HG02884 (cell line): ENCODE results near the gene PHKG2.
A peak's percentile ranks its signal among the peaks of the same experiment; 100 is the strongest.
"Not testable (repeated sequence)": the region's sequence is repeated elsewhere in the genome, so short reads cannot be mapped to it uniquely, and the experiment has no call there.

Experiments
- ATAC-seq: cut with Tn5 transposase; IDR thresholded peaks from one replicate; pipeline ENCODE4 v1.9.1; 2021; ENCODE audit warnings: mild to moderate bottlenecking, moderate library complexity; ENCODE audit not compliant: unreplicated experiment

PHKG2 gene, protein sequence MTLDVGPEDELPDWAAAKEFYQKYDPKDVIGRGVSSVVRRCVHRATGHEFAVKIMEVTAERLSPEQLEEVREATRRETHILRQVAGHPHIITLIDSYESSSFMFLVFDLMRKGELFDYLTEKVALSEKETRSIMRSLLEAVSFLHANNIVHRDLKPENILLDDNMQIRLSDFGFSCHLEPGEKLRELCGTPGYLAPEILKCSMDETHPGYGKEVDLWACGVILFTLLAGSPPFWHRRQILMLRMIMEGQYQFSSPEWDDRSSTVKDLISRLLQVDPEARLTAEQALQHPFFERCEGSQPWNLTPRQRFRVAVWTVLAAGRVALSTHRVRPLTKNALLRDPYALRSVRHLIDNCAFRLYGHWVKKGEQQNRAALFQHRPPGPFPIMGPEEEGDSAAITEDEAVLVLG

DNA sequence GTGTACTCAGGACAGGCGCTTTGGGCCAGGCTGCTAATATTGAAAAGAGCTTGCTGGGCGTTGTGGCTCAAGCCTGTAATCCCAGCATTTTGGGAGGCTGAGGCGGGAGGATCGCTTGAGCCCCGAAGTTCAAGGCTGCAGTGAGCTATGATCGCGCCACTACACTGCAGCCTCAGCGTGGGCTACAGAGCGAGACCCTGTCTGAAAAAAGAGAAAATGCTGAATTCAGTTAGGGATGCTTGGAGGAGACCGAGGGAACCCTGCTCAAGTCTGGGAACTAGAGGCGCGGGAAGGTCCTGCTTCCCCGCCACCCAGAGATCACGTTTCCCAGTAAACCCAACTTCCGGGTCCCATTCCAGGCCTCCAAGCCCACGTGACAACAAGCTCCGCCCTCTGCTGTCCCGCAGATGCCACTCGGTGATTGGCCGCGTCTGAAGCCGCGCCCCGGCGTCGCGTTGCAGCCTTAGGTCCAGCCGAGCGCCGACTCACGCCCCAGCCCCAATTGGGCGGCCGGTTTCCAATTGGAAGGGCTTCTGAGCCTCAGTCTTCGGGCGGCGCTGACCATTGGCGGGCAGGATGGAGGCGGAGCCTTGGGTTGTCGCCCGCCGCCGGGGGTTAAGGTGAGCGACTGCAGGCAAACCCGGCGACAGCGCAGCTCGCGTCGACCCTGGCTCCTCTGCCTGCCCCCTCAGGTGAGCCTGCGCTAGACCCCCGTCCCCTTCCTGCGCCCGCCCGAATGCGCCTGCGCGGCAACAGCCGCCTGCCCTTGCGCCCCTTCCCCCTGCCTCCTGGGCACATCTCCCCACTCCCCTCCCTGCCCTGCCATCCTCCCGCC is at the start of gene PHKG2:
TSS of gene PHKG2 (plus strand) at position 627 of the 835 bp plus-strand sequence. CDS start 396 bp downstream, outside the sequence.
- peak; percentile 90 for ATAC-seq

DNA sequence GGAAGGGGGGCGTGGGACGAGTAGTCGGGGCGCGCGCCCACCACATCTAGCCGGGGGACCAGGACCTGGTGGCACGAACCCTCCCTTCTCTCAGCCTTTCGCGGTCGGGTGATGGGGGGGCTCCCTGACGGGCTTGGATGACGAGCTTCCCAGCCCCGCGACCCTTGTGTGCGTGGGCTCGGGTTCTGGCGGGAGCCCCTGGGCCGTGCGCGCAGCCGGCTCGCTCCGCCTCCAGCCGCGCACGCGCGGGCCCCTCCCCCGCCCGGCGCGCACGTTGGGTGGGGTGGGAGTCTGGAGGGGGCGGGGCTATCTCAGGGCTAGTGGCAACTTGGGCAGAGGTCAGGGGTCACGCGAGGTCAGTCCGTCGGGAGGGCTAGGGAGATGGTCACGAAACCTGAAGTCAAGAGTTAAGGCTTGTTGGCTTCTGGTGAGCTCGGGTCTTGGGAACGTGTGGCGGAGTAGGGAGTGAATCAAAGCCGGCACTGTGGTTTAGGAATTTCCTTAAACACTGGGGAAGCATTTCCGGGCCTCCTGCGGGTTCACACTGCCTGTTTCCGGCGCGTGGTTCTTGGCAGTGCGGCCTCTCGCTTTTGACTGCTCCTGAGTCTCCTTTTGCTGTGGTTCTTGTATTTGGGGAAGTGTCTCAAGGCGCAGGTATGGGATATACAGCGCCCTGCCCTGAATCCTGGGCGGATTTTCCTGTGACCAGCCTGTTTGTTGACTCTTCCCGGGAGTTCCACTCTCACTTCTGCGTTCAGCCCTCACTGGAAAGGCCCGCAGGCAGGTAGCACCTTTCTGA is 49.2 kb upstream of the PHKG2 start, which contains the start of gene SRCAP:
TSS of gene SRCAP (plus strand) at position 356 of the 799 bp plus-strand sequence. CDS start 1,654 bp downstream, outside the sequence.
- peak; percentile 33 for ATAC-seq

DNA sequence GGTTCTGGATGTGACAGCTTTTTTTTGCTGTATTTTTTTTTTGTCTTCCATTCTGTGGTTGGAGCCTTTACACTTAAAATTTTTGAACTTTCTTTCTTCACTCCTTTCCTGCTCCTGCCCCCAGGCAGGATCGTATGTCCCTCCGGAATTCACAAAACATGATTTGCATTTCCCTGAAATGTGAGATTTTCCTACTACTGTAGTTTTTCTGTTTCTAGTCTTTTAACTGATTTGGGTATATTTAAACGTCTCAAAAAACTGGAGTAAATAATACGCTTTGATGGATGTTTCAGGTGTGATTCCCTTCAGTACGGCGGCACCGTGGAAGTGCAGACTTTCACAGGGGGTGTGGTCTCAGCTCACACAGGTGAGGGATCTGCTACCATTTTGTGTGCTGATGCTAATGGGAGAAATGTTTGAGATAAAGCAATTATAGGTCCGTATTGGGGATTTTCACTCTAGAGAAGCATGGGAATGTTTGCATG is 48.6 kb upstream of the PHKG2 start:
- no peak for ATAC-seq

DNA sequence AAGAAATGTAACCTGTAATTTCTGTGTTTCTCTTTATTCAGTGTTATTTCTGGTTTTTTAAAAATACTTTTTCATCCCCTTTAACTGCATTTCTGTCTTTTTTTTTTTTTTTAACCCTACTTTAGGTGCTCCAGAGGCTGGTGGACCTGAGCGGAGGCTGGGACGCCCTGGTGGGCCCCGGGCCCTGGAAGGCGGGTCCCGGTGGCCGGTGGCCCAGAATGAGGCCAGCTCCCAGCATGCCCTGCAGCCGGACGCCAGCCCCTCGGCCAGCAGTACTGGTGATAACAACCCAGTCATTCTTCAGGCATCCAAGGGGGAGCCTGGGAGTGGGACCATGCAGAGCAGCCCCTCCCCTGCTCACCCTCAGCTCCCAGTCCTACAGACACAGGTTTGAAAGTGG is 47.7 kb upstream of the PHKG2 start:
- no peak for ATAC-seq

DNA sequence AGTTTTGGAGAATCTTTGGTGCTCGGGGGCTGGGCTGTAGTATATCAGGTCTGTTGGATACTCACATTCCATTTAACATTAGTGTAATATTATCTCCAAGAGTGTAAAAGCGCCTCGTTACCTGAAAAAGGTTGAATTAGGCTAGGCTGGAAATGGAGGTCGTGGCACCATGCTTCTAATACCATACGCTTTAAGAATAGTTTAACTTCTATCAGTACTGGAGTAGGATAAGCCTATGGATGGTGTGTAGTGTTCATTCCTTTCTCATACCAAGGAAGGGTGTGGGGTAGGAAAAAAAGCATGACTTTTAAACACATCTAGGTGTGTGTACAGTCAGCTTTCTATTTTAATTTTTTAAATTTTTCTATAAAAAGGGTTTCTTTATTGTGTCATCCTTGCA is 47.3 kb upstream of the PHKG2 start:
- no peak for ATAC-seq

DNA sequence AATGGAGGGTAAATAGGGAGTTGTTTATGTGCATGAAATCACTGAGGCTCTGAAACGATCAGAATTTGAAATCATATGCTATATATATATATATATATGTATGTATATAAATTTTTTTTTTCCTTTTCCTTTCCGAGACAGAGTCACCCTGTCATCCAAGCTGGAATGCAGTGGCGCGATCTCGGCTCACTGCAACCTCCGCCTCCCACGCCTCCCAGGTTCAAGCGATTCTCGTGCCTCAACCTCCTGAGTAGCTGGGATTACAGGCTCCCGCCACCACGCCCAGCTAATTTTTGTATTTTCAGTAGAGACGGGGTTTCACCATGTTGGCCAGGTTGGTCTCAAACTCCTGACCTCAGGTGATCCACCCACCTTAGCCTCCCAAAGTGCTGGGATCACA is 45.2 kb upstream of the PHKG2 start:
- ATAC-seq: not testable (repeated sequence)

DNA sequence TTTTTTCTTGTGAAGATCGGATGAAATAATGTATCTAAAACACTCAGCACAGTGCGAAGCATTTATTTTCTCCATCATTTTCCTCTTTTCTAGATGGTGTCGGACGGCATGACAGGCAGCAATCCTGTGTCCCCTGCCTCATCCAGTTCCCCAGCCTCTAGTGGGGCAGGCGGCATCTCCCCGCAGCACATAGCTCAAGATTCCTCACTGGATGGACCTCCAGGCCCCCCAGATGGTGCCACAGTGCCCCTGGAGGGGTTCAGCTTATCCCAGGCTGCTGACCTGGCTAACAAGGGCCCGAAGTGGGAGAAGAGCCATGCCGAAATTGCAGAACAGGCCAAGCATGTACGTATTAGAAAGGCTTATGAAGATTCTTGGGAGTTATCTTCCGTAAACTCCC is 44.3 kb upstream of the PHKG2 start:
- no peak for ATAC-seq

DNA sequence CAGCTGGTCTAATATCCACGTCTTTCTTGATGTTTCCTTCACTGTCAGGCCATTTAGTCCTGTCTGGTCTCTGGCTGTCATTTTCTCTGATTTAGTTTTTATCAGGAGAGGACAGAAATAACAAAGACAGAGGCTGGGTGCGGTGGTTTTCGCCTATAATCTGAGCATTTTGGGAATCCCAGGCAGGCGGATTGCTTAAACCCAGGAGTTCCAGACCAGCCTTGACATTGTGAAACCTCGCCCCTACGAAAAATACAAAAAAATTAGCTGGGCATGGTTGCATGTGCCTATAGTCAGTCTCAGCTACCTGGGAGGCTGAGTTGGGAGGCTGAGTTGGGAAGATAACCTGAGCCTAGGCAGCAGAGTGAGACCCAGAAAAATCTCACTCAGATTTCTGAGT is 42.2 kb upstream of the PHKG2 start:
- no peak for ATAC-seq

DNA sequence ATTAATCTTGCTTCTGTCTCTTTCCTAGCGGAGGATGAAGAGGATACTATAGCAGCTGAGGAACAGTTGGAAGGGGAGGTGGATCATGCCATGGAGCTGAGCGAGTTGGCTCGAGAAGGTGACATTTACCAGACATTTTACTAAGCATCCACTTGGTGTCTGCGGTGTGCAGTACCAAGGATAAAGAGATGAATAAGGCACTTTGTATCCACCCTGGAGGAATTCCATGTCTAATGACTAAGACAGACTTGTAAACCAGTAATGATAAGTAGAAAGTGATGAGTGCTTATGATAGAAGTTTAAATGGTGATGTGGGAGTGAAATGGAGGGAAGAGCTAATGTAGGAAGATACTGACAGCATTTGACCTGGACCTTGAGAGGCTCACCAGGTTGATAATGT is 37.3 kb upstream of the PHKG2 start:
- no peak for ATAC-seq

DNA sequence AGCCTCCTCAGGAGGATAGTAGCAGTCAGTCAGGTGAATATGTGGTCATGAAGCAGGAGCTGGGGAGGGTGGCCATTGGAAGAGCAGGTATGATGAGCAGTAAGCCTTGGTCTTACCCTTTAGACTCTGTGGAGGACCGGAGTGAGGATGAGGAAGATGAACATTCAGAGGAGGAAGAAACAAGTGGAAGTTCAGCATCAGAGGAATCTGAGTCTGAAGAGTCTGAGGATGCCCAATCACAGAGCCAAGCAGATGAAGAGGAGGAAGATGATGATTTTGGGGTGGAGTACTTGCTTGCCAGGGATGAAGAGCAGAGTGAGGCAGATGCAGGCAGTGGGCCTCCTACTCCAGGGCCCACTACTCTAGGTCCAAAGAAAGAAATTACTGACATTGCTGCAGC is 36.5 kb upstream of the PHKG2 start:
- no peak for ATAC-seq

DNA sequence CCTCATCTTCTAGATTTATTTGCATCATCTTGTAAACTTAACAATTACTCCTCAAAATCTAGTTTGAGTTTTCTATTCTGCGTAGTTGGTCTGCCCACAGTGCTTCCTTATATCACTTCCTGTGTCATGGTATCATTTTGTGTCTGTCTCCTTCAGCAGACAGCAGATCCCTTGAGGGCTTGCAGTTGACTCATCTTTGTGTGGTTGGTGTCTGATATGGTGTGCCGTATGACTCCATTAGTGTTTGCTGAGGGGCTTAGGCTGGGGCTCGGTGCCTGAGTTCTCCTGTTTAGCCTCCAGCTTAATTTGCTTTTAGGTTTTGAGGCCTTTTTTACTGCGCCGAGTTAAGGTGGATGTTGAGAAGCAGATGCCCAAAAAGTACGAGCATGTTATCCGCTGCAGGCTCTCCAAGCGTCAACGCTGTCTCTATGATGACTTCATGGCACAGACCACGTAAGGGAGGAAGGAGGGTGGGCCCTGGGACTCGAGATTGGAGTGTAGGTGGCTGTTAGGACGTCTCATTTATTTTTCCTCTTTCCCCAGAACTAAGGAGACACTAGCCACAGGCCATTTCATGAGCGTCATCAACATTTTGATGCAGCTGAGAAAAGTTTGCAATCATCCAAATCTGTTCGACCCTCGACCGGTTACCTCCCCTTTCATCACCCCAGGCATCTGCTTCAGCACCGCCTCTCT is 32.3 kb upstream of the PHKG2 start:
- ATAC-seq: no peak

DNA sequence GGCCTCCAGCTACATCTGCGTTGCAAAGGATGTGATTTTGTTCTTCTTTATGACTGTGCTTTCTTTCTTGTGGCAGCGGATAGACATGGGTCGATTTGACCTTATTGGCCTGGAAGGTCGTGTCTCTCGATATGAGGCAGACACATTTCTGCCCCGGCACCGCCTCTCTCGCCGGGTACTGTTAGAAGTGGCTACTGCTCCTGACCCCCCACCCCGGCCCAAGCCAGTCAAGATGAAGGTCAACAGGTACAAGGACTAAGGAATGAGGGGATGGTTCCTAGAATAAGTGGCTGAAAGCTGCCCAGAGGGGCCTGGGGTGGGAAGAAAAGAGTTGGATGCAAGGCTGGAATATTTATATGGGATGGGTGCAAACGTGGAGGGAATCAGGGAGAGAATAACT is 28.1 kb upstream of the PHKG2 start:
- ATAC-seq: no peak

DNA sequence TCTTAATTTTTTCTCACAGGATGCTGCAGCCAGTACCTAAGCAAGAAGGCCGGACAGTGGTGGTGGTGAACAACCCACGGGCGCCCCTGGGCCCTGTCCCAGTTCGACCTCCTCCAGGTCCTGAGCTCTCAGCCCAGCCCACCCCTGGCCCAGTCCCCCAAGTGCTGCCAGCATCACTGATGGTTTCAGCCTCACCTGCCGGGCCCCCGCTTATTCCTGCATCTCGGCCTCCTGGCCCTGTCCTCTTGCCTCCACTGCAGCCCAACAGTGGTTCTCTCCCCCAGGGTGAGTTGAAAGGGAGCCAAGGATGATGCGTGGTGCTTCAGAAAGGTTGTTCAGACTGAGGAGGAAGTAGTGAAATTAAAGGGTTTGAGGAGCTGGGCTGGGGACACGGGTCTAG is 27.5 kb upstream of the PHKG2 start:
- no peak for ATAC-seq

DNA sequence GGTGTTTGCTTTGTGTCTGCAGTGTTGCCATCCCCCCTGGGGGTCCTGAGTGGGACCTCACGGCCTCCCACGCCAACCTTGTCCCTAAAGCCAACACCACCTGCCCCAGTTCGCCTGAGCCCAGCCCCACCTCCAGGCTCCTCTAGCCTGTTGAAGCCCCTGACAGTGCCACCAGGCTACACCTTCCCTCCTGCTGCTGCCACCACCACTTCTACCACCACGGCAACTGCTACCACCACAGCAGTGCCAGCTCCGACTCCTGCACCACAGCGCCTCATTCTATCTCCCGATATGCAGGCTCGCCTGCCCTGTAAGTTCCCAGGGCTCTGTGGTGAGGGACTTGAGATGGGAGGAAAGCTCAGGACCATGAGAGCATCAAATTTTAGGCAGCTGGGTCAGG is 27.1 kb upstream of the PHKG2 start:
- no peak for ATAC-seq

DNA sequence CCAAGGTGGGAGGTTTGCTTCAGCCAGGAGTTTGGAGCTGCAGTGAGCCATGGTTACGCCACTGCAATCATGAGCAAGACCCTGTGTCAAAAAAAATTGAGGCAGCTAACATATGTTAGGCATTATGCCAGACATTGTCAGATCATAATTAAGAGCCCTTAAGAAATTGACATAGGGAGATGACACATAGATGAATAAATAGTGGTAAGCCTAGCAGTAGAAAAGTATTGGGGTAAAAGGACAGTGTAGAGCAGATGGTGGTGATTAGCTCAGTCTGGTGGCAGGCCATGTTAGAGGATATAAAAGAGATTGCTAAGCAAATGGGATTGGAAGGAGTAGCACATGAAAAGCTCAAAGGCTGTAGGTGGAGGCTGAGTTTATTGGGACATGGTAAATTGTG is 26.6 kb upstream of the PHKG2 start:
- ATAC-seq: no peak

DNA sequence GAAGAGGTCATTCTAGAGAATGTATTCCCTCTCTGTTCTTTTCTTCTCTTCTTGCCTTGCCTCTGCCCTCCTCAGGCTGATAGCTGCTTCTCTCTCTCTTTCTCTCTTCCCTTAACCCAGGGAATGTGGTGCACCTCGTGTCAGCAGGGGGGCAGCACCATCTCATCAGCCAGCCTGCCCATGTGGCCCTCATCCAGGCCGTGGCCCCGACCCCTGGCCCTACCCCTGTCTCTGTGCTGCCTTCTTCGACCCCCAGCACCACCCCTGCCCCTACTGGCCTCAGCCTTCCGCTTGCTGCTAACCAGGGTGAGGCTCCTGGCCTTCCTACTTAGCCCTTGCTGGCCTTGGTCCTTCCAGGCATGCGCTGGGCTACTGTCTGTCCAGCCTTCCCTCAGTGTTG is 25.8 kb upstream of the PHKG2 start:
- no peak for ATAC-seq

DNA sequence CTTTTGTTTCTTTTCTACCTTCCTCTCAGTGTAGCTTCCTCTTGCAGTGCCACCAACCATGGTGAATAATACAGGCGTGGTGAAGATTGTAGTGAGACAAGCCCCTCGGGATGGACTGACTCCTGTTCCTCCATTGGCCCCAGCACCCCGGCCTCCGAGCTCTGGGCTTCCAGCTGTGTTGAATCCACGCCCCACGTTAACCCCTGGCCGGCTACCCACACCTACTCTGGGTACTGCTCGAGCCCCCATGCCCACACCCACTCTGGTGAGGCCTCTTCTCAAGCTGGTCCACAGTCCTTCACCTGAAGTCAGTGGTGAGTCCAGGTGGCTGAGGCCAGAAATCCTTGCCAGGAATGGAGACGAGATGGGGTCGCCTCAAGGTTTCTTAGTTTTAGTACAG is 25.3 kb upstream of the PHKG2 start:
- no peak for ATAC-seq

DNA sequence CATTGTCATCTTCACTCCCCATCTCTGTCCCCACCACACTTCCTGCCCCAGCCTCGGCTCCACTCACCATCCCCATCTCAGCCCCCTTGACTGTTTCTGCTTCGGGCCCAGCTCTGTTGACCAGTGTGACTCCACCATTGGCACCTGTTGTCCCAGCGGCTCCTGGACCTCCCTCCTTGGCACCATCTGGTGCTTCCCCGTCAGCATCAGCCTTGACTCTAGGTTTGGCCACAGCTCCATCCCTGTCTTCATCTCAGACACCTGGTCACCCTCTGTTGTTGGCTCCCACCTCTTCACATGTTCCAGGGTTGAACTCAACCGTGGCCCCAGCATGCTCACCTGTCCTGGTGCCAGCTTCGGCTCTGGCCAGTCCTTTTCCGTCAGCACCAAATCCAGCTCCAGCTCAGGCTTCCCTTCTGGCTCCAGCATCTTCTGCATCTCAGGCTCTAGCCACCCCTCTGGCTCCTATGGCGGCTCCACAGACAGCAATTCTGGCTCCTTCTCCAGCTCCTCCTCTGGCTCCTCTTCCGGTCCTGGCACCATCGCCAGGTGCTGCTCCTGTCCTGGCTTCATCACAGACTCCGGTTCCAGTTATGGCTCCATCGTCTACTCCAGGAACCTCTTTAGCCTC is 24.4 kb upstream of the PHKG2 start:
- no peak for ATAC-seq

DNA sequence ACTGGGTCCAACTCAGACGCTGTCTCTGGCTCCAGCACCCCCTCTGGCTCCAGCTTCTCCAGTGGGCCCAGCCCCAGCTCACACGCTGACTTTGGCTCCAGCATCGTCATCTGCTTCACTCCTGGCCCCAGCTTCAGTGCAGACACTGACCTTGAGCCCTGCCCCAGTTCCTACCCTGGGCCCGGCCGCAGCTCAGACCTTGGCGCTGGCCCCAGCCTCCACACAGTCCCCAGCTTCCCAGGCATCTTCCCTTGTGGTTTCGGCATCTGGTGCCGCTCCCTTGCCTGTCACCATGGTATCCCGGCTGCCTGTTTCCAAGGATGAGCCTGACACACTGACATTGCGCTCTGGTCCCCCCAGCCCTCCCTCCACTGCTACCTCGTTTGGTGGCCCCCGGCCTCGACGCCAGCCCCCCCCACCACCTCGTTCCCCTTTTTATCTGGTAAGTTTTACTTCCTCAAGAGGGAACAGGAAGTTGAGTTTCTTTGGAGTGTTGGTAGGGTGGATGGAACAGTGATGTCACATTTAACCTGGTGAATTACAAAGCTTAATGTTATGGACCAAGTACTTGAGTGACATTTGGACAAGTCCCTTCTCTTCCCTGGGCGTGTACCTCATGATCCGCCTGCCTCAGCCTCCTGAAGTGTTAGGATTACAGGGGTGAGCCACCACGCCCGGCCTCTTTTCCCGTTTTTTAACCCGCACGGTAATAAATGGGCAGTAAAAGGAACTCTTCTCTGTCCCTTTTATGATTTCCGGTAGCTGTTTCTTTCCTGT is 23.4 kb upstream of the PHKG2 start:
- no peak for ATAC-seq
